Calu3 (cell line): Measurements from ENCODE around the gene COTL1. TPM values are rescaled to one million over a fixed set of nuclear protein-coding genes. Genes with fewer than 3 reads are reported as not detected.

Experiments used
- BruUV-seq: library from RNA; stranded (reverse); fragments of 400-500 nt; replicated peaks from 2 replicates; lab custom pipeline; 2021; lab: Mats Ljungman, UMichigan
- CTCF ChIA-PET: fragments of 300-600 bp; sonication (Branson Sonifier 250); formaldehyde crosslinking; loops from one replicate; lab custom pipeline; 2022; ENCODE audit warnings: antibody characterized with exemption; lab: Charles Lee
- DNase-seq: peaks from one replicate; pipeline ENCODE4 v3.0.0; 2022
- H3K27ac Mint-ChIP-seq: one replicate; pipeline ENCODE4 v1.8.0; 2022; ENCODE audit warnings: mixed read lengths; ENCODE audit not compliant: unreplicated experiment
- H3K27me3 Mint-ChIP-seq: one replicate; pipeline ENCODE4 v1.8.0; 2022; ENCODE audit warnings: mixed read lengths; ENCODE audit not compliant: unreplicated experiment
- H3K36me3 Mint-ChIP-seq: one replicate; pipeline ENCODE4 v1.8.0; 2022; ENCODE audit warnings: mild to moderate bottlenecking, moderate library complexity, mixed read lengths; ENCODE audit not compliant: insufficient read depth, unreplicated experiment
- H3K4me1 Mint-ChIP-seq: one replicate; pipeline ENCODE4 v1.8.0; 2022; ENCODE audit warnings: mild to moderate bottlenecking, low read depth, mixed read lengths; ENCODE audit not compliant: unreplicated experiment
- H3K4me3 Mint-ChIP-seq: one replicate; pipeline ENCODE4 v1.8.0; 2022; ENCODE audit warnings: mild to moderate bottlenecking, low read depth, moderate library complexity, mixed read lengths; ENCODE audit not compliant: unreplicated experiment
- H3K9me3 Mint-ChIP-seq: one replicate; pipeline ENCODE4 v1.8.0; 2022; ENCODE audit warnings: low read depth, mixed read lengths; ENCODE audit not compliant: unreplicated experiment
- intact Hi-C: fragments of 100-400 bp; cut with micrococcal nuclease; formaldehyde crosslinking; loops from one replicate; pipeline ENCODE4 v1.10.0; 2022; ENCODE audit not compliant: unreplicated experiment
- total RNA-seq: library from RNA; stranded (reverse); gene quantifications from 2 replicates; pipeline ENCODE4 v1.2.3, GENCODE V29; 2022
- TF ChIP-seq, protein P1 (sequence below): fragments of 200-600 bp; IDR thresholded peaks from one replicate; pipeline ENCODE4 v1.8.0; 2022; ENCODE audit warnings: antibody characterized with exemption; ENCODE audit not compliant: unreplicated experiment

Gene COTL1
- total RNA-seq, 1 experiment from 2014 or later = 343 TPM

DNA sequence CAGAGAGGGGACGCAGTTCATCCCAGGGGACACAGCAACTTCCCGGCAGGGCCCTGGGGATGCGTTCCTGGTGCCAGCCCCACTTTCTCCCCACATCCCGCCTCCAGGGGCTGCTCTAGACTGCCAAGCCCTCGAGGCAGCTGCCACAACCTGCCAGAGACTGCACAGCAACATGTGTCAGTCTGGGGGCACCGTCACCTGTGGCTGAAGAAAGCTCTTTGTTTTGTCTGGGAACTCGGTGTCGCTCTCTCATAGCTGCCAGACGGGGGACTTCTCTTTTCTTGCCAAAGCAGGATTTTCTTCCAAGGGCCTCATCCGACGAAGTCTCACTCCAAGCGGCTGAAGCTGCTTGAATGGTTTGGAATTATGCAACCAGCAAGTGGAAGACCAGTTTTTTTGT is 43.7 kb downstream of the COTL1 start:
- TF ChIP-seq, protein P1, sequence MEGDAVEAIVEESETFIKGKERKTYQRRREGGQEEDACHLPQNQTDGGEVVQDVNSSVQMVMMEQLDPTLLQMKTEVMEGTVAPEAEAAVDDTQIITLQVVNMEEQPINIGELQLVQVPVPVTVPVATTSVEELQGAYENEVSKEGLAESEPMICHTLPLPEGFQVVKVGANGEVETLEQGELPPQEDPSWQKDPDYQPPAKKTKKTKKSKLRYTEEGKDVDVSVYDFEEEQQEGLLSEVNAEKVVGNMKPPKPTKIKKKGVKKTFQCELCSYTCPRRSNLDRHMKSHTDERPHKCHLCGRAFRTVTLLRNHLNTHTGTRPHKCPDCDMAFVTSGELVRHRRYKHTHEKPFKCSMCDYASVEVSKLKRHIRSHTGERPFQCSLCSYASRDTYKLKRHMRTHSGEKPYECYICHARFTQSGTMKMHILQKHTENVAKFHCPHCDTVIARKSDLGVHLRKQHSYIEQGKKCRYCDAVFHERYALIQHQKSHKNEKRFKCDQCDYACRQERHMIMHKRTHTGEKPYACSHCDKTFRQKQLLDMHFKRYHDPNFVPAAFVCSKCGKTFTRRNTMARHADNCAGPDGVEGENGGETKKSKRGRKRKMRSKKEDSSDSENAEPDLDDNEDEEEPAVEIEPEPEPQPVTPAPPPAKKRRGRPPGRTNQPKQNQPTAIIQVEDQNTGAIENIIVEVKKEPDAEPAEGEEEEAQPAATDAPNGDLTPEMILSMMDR = no peak
- CTCF ChIA-PET = interaction anchor here (0.7 kb wide), 1 partner anchor 47 kb away, joined by 3 read pairs; no protein-coding TSS in a partner anchor
- H3K9me3 Mint-ChIP-seq = peaks cover 3% of the 10 kb centered on the region
- H3K27me3 Mint-ChIP-seq = no peaks in the 10 kb centered on the region
- no TSS peak for BruUV-seq
- no peak for DNase-seq
- intact Hi-C loops = no loop called here
- H3K4me3 Mint-ChIP-seq = no peak overlapping the region
- H3K4me1 Mint-ChIP-seq = peaks cover 64% of the 10 kb centered on the region
- peaks cover 63% of the 10 kb centered on the region for H3K36me3 Mint-ChIP-seq
- H3K27ac Mint-ChIP-seq = no peak overlapping the region

DNA sequence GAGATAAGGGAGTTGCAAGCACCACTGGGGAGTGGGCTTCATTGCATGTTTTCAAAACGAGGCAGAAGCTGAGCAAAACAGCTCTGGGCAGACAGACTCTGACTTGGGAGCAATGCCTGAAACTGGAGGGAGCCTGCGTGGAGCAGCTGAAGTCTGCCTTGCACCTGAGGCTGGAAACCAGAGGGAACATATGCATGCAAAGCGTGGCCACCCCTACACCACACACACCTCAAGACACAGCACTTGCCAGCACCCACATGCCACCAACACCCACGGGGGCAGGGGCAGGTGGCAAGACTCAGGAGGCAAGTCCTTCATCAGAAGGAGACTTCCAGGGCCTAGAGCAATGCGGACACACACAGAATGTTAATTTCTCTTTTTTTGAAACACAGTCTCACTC is 45.8 kb downstream of the COTL1 start:
- Mint-ChIP-seq H3K4me3 (no peak overlapping the region), H3K4me1 (peaks cover 62% of the 10 kb centered on the region), H3K9me3 (peaks cover 6% of the 10 kb centered on the region), H3K36me3 (peaks cover 65% of the 10 kb centered on the region), H3K27me3 (no peaks in the 10 kb centered on the region), H3K27ac (no peak overlapping the region)
- intact Hi-C loops = no loop called here
- TF ChIP-seq, protein P1 = no peak
- BruUV-seq = no TSS peak
- CTCF ChIA-PET = no interaction called here
- no peak for DNase-seq

DNA sequence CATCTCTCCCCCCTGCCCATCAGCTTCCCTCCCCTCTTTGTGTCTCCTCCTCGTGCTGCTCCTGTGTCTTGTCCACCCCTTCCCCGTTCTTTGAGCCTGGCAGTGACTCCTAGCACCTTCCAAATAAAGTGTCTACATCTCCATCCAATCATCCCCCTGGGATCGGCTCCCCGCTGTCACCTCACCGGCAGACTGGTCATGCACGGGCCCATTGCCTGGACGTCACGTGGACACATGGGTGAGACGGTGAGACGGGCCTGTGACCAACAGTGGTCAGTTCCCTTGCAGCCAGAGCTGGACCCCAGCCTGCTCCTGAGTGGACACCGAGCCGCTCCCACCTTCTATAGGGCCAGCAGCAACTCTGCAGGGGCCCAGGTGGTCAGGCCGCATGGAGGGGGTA is 46.4 kb downstream of the COTL1 start:
- peaks cover 59% of the 10 kb centered on the region for H3K4me1 Mint-ChIP-seq
- H3K4me3 Mint-ChIP-seq = no peak overlapping the region
- intact Hi-C loops = no loop called here
- TF ChIP-seq, protein P1 = no peak
- CTCF ChIA-PET = no interaction called here
- BruUV-seq = no TSS peak
- H3K36me3 Mint-ChIP-seq = peaks cover 71% of the 10 kb centered on the region
- peaks cover 6% of the 10 kb centered on the region for H3K9me3 Mint-ChIP-seq
- no peaks in the 10 kb centered on the region for H3K27me3 Mint-ChIP-seq
- no peak for DNase-seq
- peak overlapping the region; percentile 87 for H3K27ac Mint-ChIP-seq

DNA sequence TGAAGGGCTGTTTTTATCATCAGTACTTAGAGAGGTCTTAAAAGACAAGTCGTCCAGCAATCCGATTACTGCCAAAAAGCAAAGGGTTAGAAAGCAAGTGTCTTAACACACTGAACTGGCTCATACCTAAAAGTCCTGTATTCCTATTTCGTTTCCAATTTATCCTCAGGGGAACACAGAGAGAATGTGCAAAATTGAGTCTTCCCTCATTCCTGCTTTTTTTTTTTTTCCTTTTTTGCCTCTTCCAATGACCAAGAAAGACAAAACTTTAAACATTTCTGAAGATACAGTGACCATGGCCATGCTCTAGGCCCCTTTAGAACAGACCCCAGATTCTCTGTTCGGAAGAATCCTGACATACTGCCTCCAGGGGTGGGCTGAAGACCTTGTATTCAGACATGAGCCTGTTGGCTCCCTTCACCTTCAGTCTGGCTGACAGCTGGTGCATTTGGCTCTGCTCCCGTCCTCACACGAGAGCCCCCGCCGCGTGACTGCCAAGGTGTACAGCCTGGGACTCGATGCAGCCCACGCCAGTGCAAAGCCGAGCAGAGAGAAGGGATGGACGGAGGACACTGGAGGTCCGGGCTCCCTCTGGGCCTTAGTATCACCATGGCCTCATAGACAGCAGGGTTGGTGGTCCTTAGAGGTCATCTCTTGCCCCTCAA is 47.0 kb downstream of the COTL1 start:
- BruUV-seq = no TSS peak

More for the DNA sequence above, 47.0 kb downstream of the COTL1 start:
- DNase-seq = no peak
- TF ChIP-seq, protein P1 = no peak
- Mint-ChIP-seq H3K4me1 (peaks cover 59% of the 10 kb centered on the region), H3K9me3 (peaks cover 6% of the 10 kb centered on the region), H3K27ac (peak overlapping the region; percentile 87), H3K27me3 (no peaks in the 10 kb centered on the region), H3K4me3 (no peak overlapping the region), H3K36me3 (peaks cover 75% of the 10 kb centered on the region)
- intact Hi-C loops = no loop called here
- CTCF ChIA-PET = interaction anchor here (1.8 kb wide), 1 partner anchor 45 kb away, joined by 6 read pairs; no protein-coding TSS in a partner anchor
